AG04449 (cell line): ENCODE data around the gene CLEC4A.
A peak's percentile ranks its signal among the peaks of the same experiment; 100 is the strongest.
"Not testable (repeated sequence)": the region's sequence is repeated elsewhere in the genome, so short reads cannot be mapped to it uniquely, and the experiment has no call there.

Experiments used
- CTCF ChIA-PET: fragments of 350-600 bp; formaldehyde crosslinking; extraction: SDS; loops from one replicate; lab custom pipeline; 2021; ENCODE audit warnings: antibody characterized with exemption; lab: Yijun Ruan, JAX
- POLR2A ChIA-PET: fragments of 400-600, 350-600 bp; formaldehyde crosslinking; extraction: SDS; loops from one replicate; lab custom pipeline; 2020; ENCODE audit warnings: antibody characterized with exemption, inconsistent platforms; lab: Yijun Ruan, JAX
- DNase-seq: peaks from one replicate; pipeline ENCODE4 v3.0.0-alpha.2; 2010; ENCODE audit warnings: low read depth, low spot score
- H3K4me3 ChIP-seq: 2 replicates; pipeline ENCODE4 v1.5.1; 2011; ENCODE audit warnings: low read depth, mild to moderate bottlenecking, control low read depth, low read length
- CTCF ChIP-seq: IDR thresholded peaks from one replicate; pipeline ENCODE4 v1.5.1; 2011; ENCODE audit warnings: mild to moderate bottlenecking, moderate library complexity, low read length, control low read depth, inconsistent platforms; ENCODE audit not compliant: insufficient read depth; ENCODE audit errors: missing control alignments

CLEC4A gene

DNA sequence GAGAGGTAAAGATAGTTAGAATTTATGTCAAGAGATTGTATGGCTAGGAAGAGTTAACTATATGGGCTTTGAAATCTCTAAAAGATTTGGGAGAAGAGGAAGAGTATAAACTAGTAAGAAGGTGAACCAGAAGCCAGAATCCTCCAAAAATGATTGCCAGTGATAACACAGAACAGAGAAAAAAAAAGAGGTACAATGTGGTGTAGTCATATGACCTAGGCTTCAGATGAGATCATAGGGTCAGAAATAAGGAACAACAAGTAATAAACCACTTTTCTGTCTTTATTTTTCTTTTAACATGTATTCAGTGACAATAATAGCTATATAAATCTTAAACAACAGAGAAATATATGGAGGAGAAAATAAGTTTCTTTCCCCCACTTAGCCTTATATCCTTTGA lies 43.3 kb upstream of the CLEC4A start:
- no peak for DNase-seq
- ChIA-PET POLR2A (no interaction called here), CTCF (interaction anchor here (1.0 kb wide), 1 partner anchor 34 kb away, joined by 3 read pairs; no protein-coding TSS in a partner anchor)
- no peak overlapping the region for H3K4me3 ChIP-seq
- no peak for TF ChIP-seq CTCF

GRCh38 chr12:8081251-8081920 lies 42.0 kb upstream of the CLEC4A start:
- no peak for TF ChIP-seq CTCF
- POLR2A ChIA-PET, result no interaction called here

GRCh38 chr12:8082808-8083100 lies 40.7 kb upstream of the CLEC4A start:
- POLR2A ChIA-PET, result no interaction called here
- CTCF ChIA-PET, result interaction anchor here (1.2 kb wide), 1 partner anchor 151 kb away, joined by 3 read pairs; no protein-coding TSS in a partner anchor
- no peak for DNase-seq
- TF ChIP-seq CTCF, result no peak
- peak overlapping the region; percentile 99 for H3K4me3 ChIP-seq

More at GRCh38 chr12:8081251-8081920, 42.0 kb upstream of the CLEC4A start:
- no peak for DNase-seq
- peak overlapping the region; percentile 99 for H3K4me3 ChIP-seq
- CTCF ChIA-PET, result interaction anchor here (0.7 to 1.4 kb wide), 4 partner anchors 28 to 157 kb away, joined by 3 to 5 read pairs (median 3); no protein-coding TSS in a partner anchor

GRCh38 chr12:8084351-8084750 lies 39.1 kb upstream of the CLEC4A start:
- POLR2A ChIA-PET, H3K4me3 ChIP-seq, DNase-seq: not testable (repeated sequence)
- CTCF ChIA-PET, result interaction anchor here (1.0 kb wide), 1 partner anchor 25 kb away, joined by 4 read pairs; no protein-coding TSS in a partner anchor

DNA sequence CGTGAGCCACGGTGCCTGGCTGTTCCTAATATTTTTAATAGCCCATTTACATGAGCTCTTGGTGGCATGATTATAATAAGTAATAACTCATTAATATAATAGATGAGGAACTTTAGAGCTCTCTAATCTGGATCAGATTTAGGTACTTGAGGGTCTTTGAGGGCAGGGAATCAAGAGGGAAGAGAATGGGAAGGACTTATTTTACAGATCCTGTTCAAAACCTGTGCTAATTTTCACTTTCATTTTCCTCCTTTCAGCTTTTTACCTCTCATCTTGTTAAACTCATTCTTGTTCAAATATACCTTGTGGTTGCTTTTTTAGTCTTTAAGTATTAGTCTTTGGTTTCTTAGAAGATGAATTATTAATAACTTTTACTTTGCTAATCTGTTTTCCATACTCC lies 35.8 kb upstream of the CLEC4A start:
- no peak overlapping the region for H3K4me3 ChIP-seq
- POLR2A ChIA-PET, result no interaction called here
- CTCF ChIA-PET, result interaction anchor here (0.7 to 1.5 kb wide), 4 partner anchors 9 to 154 kb away, joined by 3 to 5 read pairs (median 4); no protein-coding TSS in a partner anchor
- no peak for TF ChIP-seq CTCF
- DNase-seq, result no peak

GRCh38 chr12:8088574-8088973 lies 34.8 kb upstream of the CLEC4A start:
- DNase-seq, result no peak
- CTCF ChIA-PET, result no interaction called here
- TF ChIP-seq CTCF, result no peak
- H3K4me3 ChIP-seq, result no peak overlapping the region
- POLR2A ChIA-PET, result no interaction called here

DNA sequence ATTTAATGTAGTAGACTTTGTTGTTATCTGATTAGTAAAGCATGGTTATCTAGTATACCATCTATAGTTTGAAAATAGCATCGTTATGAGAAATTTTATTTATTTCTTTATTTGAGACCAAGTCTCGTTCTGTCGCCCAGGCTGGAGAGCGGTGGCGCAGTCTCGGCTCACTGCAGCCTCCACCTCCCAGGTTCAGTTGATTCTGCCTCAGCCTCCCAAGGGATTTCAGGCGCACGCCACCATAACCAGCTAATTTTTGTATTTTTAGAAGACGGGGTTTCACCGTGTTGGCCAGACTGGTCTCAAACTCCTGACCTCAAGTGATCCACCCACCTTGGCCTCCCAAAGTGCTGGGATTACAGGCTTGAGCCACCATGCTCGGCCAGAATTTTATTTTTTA lies 34.1 kb upstream of the CLEC4A start:
- CTCF ChIA-PET, DNase-seq, POLR2A ChIA-PET, H3K4me3 ChIP-seq: not testable (repeated sequence)
